CD14-positive monocyte (primary cell): ENCODE measurements around the gene ZDHHC9. TPM values are rescaled to one million over a fixed set of nuclear protein-coding genes. Genes with fewer than 3 reads are reported as not detected.

Experiments
- DNase-seq, 3 donors: peaks; one replicate each; pipeline ENCODE4 v3.0.0-alpha.2; 2011 to 2022
- H2AFZ ChIP-seq: 2 replicates; pipeline ENCODE4 v1.6.0; 2012; ENCODE audit warnings: mild to moderate bottlenecking, low read depth, low read length, inconsistent platforms; ENCODE audit not compliant: insufficient read depth, poor library complexity, severe bottlenecking
- H3K27ac ChIP-seq, 2 donors: 1 replicate in 1 of 2; 2 replicates in 1 of 2; pipeline ENCODE4 v1.5.1; 2012 to 2013; ENCODE audit warnings: low read length in 2 of 2, control low read depth in 1 of 2, inconsistent platforms in 1 of 2, low read depth in 1 of 2, mild to moderate bottlenecking in 1 of 2
- H3K27me3 ChIP-seq, 2 donors: one replicate each; pipeline versions ENCODE4 v1.6.0 to v1.6.1; 2011 to 2013; ENCODE audit warnings: low read length in 2 of 2; ENCODE audit not compliant: control insufficient read depth in 2 of 2, insufficient read depth in 2 of 2
- H3K36me3 ChIP-seq, 2 donors: replicated peaks in 1 of 2; 1 replicate in 1 of 2; 2 replicates in 1 of 2; pipeline versions ENCODE4 v1.5.1 to v1.6.1; 2012 to 2013; ENCODE audit warnings: low read length in 2 of 2, control low read depth in 1 of 2, inconsistent platforms in 1 of 2, mild to moderate bottlenecking in 1 of 2; ENCODE audit not compliant: insufficient read depth in 2 of 2, control insufficient read depth in 1 of 2
- H3K4me1 ChIP-seq, 2 donors: 1 replicate in 1 of 2; 2 replicates in 1 of 2; pipeline versions ENCODE4 v1.5.1 to v1.6.1; 2012 to 2013; ENCODE audit warnings: low read length in 2 of 2, control low read depth in 1 of 2, inconsistent platforms in 1 of 2, mild to moderate bottlenecking in 1 of 2, moderate library complexity in 1 of 2; ENCODE audit not compliant: insufficient read depth in 2 of 2, control insufficient read depth in 1 of 2
- H3K4me2 ChIP-seq: replicated peaks from 2 replicates; pipeline ENCODE3; 2012; ENCODE audit warnings: low read length, moderate library complexity, mild to moderate bottlenecking; ENCODE audit not compliant: poor library complexity, severe bottlenecking; ENCODE audit errors: extremely low read depth
- H3K4me3 ChIP-seq, 3 experiments: fragments of 200-600 bp in 1 of 3; sonication (generic) in 1 of 3; replicated peaks in 1 of 3; 1 replicate in 2 of 3; 2 replicates in 1 of 3; pipeline ENCODE4 v1.5.1; 2011 to 2013; ENCODE audit warnings: low read length in 3 of 3, mild to moderate bottlenecking in 3 of 3, control low read depth in 2 of 3, low read depth in 2 of 3, inconsistent platforms in 1 of 3, moderate library complexity in 1 of 3
- H3K79me2 ChIP-seq: 2 replicates; pipeline ENCODE4 v1.6.0; 2012; ENCODE audit warnings: mild to moderate bottlenecking, control low read depth, inconsistent platforms, low read length, moderate library complexity; ENCODE audit not compliant: insufficient read depth
- H3K9ac ChIP-seq: 2 replicates; pipeline ENCODE4 v1.6.0; 2017; ENCODE audit warnings: low read length, mild to moderate bottlenecking; ENCODE audit not compliant: insufficient read depth, poor library complexity, severe bottlenecking
- H3K9me3 ChIP-seq, 2 donors: replicated peaks in 1 of 2; 1 replicate in 1 of 2; 2 replicates in 1 of 2; pipeline versions ENCODE4 v1.5.1 to v1.6.1; 2012 to 2013; ENCODE audit warnings: low read length in 2 of 2, control low read depth in 1 of 2; ENCODE audit not compliant: control insufficient read depth in 1 of 2, insufficient read depth in 1 of 2
- H4K20me1 ChIP-seq: 2 replicates; pipeline ENCODE4 v1.6.0; 2012; ENCODE audit warnings: mild to moderate bottlenecking, low read length, control low read depth, moderate library complexity; ENCODE audit not compliant: insufficient read depth
- H3K27ac Mint-ChIP-seq, 7 donors: one replicate each; pipeline ENCODE4 v1.8.0; 2020; ENCODE audit warnings: mild to moderate bottlenecking in 7 of 7, mixed read lengths in 7 of 7, moderate library complexity in 6 of 7, inconsistent platforms in 2 of 7
- H3K27me3 Mint-ChIP-seq, 3 donors: one replicate each; pipeline ENCODE4 v1.8.0; 2021 to 2022; ENCODE audit warnings: low read depth in 3 of 3, mild to moderate bottlenecking in 3 of 3, mixed read lengths in 3 of 3, moderate library complexity in 3 of 3, inconsistent platforms in 1 of 3
- H3K36me3 Mint-ChIP-seq, 2 donors: one replicate each; pipeline ENCODE4 v1.8.0; 2020; ENCODE audit warnings: mixed read lengths in 2 of 2, inconsistent platforms in 1 of 2, mild to moderate bottlenecking in 1 of 2
- H3K4me1 Mint-ChIP-seq: one replicate; pipeline ENCODE4 v1.8.0; 2020; ENCODE audit warnings: mild to moderate bottlenecking, mixed read lengths
- H3K4me3 Mint-ChIP-seq, 2 donors: one replicate each; pipeline ENCODE4 v1.8.0; 2020; ENCODE audit warnings: mild to moderate bottlenecking in 2 of 2, mixed read lengths in 2 of 2, moderate library complexity in 1 of 2
- H3K9me3 Mint-ChIP-seq, 7 donors: one replicate each; pipeline ENCODE4 v1.8.0; 2020 to 2022; ENCODE audit warnings: mixed read lengths in 7 of 7, mild to moderate bottlenecking in 6 of 7, moderate library complexity in 6 of 7, inconsistent platforms in 2 of 7
- WGBS: methylation state at CpG from one replicate; pipeline ENCODE4 v1.1.5; 2013; ENCODE audit warnings: missing lambda C conversion rate; ENCODE audit not compliant: insufficient coverage; 5-methylcytosine and 5-hydroxymethylcytosine counted together
- intact Hi-C, 2 donors: fragments of 100-400 bp; cut with micrococcal nuclease; formaldehyde crosslinking; loops; one replicate each; pipeline versions ENCODE4 v1.15.0 to v1.15.1; 2023
- polyA plus RNA-seq, 3 donors: library from polyadenylated mRNA; depleted of rRNA in 1 of 3; unstranded in 2 of 3; stranded (reverse) in 1 of 3; fragments of 300-500 nt in 2 of 3; fragments of >200 nt in 1 of 3; fragmentation: Illumina TruSeq in 2 of 3; gene quantifications; 1 replicate in 2 of 3; 2 replicates in 1 of 3; pipeline ENCODE4 v1.2.3, GENCODE V29; 2012 to 2021
- TF ChIP-seq, protein P1 (sequence below): fragments of 200-600 bp; IDR thresholded peaks from one replicate; pipeline ENCODE4 v1.8.0; 2022; ENCODE audit warnings: antibody characterized with exemption, mild to moderate bottlenecking

ZDHHC9 gene
- polyA plus RNA-seq, 3 donors: 1.5 to 2.8 (median 2.7) TPM

DNA sequence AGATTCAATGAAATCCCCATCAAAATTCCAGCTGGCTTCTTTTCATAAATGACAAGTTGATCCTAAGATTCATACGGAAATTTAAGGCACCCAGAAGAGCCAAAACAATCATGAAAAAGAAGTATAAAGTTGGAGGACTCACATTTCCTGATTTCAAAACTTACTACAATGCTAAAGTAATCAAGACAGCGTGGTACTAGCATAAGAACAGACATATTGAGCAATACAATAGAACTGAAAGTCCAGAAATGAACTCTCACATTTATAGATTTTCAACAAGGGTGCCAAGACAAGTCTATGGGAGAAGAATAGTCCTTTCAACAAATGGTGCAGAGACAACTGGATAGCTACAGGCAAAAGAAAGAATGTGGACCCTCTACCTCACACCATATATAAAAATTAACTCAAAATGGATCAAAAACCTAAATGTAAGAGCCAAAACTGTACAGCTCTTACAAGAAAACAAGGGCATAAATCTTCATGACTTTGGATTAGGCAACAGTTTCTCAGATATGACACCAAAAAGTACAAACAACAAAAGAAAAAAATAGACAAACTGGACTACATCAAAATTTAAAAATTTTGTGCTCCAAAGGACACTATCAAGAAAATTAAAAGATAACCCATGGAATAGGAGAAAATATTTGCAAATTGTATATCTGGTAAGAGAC, 35.4 kb downstream of the ZDHHC9 start:
- Histone ChIP-seq H3K27me3 (no peaks in the 10 kb centered on the region), H3K36me3 (no peaks in the 10 kb centered on the region), H3K79me2 (no peaks in the 10 kb centered on the region), H2AFZ (no peak overlapping the region), H3K4me1 (peaks cover 39 to 42% of the 10 kb centered on the region in 2 donors), H4K20me1 (no peaks in the 10 kb centered on the region), H3K4me3 (peak overlapping the region in 1 of 3 experiments; percentile 32), H3K4me2 (peak overlapping the region; percentile 49), H3K9ac (peak overlapping the region; percentile 18), H3K9me3 (no peaks in the 10 kb centered on the region), H3K27ac (peak overlapping the region in 1 of 2 donors; percentile 82)
- peak in 2 of 3 donors; percentile 52 to 68 for DNase-seq
- H3K27ac Mint-ChIP-seq: peak overlapping the region; percentile 86 to 95 (median 92)
- peaks cover 47% of the 10 kb centered on the region for H3K4me1 Mint-ChIP-seq
- H3K27me3 Mint-ChIP-seq: peaks cover 0 to 9% (median 1%) of the 10 kb centered on the region in 3 donors
- H3K9me3 Mint-ChIP-seq: no peaks in the 10 kb centered on the region
- intact Hi-C loops: loop anchor here in 1 of 2 donors (5.0 kb wide), 1 partner anchor 51 kb away; no protein-coding TSS in a partner anchor
- peaks cover 3 to 10% of the 10 kb centered on the region in 2 donors for H3K36me3 Mint-ChIP-seq
- H3K4me3 Mint-ChIP-seq: peak overlapping the region in 1 of 2 donors; percentile 42
- WGBS: no CpG with 5 or more reads among the region's 2 CpGs
- TF ChIP-seq, protein P1, sequence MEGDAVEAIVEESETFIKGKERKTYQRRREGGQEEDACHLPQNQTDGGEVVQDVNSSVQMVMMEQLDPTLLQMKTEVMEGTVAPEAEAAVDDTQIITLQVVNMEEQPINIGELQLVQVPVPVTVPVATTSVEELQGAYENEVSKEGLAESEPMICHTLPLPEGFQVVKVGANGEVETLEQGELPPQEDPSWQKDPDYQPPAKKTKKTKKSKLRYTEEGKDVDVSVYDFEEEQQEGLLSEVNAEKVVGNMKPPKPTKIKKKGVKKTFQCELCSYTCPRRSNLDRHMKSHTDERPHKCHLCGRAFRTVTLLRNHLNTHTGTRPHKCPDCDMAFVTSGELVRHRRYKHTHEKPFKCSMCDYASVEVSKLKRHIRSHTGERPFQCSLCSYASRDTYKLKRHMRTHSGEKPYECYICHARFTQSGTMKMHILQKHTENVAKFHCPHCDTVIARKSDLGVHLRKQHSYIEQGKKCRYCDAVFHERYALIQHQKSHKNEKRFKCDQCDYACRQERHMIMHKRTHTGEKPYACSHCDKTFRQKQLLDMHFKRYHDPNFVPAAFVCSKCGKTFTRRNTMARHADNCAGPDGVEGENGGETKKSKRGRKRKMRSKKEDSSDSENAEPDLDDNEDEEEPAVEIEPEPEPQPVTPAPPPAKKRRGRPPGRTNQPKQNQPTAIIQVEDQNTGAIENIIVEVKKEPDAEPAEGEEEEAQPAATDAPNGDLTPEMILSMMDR: no peak

DNA sequence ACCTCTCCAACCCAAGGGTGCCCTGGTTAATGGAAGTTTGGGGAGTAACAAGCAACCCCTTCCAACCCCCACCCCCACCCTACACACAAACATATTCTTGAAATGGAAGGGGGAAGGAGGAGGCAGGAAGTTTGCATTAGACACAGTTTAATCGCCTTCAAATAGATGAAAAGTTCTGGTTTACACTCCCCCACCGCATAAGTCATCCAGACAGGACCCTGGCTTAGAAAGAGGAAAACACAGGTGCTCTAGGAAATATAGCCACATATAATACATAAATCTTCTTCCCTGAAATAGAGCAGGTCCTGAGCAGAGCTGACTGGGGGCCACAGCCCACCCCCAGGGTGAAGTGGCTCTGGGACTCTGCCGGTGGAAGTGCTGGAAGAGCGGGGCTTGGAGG, 38.9 kb downstream of the ZDHHC9 start:
- no peak overlapping the region for H3K4me2 ChIP-seq
- H3K4me1 ChIP-seq: peaks cover 27 to 29% of the 10 kb centered on the region in 2 donors
- H3K79me2 ChIP-seq: no peaks in the 10 kb centered on the region
- H4K20me1 ChIP-seq: no peaks in the 10 kb centered on the region
- H3K27ac Mint-ChIP-seq: peak overlapping the region in 1 of 7 donors; percentile 21
- peaks cover 0 to 13% (median 1%) of the 10 kb centered on the region in 3 donors for H3K27me3 Mint-ChIP-seq
- H3K4me3 Mint-ChIP-seq: no peak overlapping the region
- no peaks in the 10 kb centered on the region for H3K36me3 ChIP-seq
- intact Hi-C loops: loop anchor here in 1 of 2 donors (5.0 kb wide), 1 partner anchor 48 kb away; no protein-coding TSS in a partner anchor
- TF ChIP-seq, protein P1: no peak
- H3K9me3 ChIP-seq: no peaks in the 10 kb centered on the region
- H3K36me3 Mint-ChIP-seq: peaks cover 3% of the 10 kb centered on the region in 2 donors
- no peaks in the 10 kb centered on the region for H3K9me3 Mint-ChIP-seq
- no peak overlapping the region for H3K27ac ChIP-seq
- H3K9ac ChIP-seq: no peak overlapping the region
- no peak overlapping the region for H3K4me3 ChIP-seq
- DNase-seq: no peak
- H3K27me3 ChIP-seq: no peaks in the 10 kb centered on the region
- no peak overlapping the region for H2AFZ ChIP-seq
- peaks cover 32% of the 10 kb centered on the region for H3K4me1 Mint-ChIP-seq
- 53% methylated on average over 2 of the region's 4 CpGs for WGBS
